GM12891 (cell line): ENCODE data around the gene KCNK5.

Source experiments
- POLR2AphosphoS5 ChIP-seq: IDR thresholded peaks from 2 replicates; pipeline ENCODE4 v1.6.1; 2011; ENCODE audit warnings: low read depth, low read length, control low read depth
- SPI1 ChIP-seq: IDR thresholded peaks from 2 replicates; pipeline ENCODE4 v1.6.1; 2011; ENCODE audit warnings: low read depth, low read length, control low read depth

DNA sequence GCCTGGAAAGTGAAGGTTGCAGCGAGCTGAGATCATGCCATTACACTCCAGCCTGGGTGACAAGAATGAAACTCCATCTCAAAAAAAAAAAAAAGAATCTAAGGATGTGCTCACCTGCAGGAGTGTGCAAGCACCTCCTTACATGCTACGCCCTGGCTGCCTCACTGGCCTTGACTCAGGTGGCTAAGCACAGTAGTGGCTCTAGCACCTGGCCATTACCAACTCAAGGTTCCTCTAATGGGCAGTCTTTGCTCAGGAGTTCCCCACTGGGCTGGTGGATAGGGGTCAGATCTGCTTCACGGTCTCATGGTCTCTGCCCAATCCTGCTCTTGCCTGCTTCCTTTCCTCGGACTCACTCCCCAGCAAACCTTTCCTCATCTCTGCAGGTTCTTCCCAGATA is 45.2 kb upstream of the KCNK5 start:
- no peak for TF ChIP-seq POLR2AphosphoS5
- TF ChIP-seq SPI1: no peak
